ENCODE results near the gene ZNF280C.
"Not testable (repeated sequence)": the region's sequence is repeated elsewhere in the genome, so short reads cannot be mapped to it uniquely, and the experiment has no call there.

ZNF280C gene

GRCh38 chrX:130282151-130282550, 13.5 kb upstream of the ZNF280C start:
- TF ChIP-seq POLR2A (IDR thresholded peaks at IDR 0.05; ENCODE audit: low read depth, low read length): no peak
- no peak for FAIRE-seq

GRCh38 chrX:130280901-130281300, 12.2 kb upstream of the ZNF280C start:
- DNase-seq (ENCODE audit: insufficient read length, low spot score) (no peak), FAIRE-seq (no peak)
- TF ChIP-seq POLR2A (IDR thresholded peaks at IDR 0.05; ENCODE audit: low read depth, low read length): no peak

More at GRCh38 chrX:130282151-130282550, 13.5 kb upstream of the ZNF280C start:
- DNase-seq (ENCODE audit: insufficient read length, low spot score): no peak

GRCh38 chrX:130272253-130272652, 3.6 kb upstream of the ZNF280C start:
- FAIRE-seq: not testable (repeated sequence)

GRCh38 chrX:130269391-130269790, 692 bp upstream of the ZNF280C start:
- not testable (repeated sequence) for FAIRE-seq; DNase-seq (ENCODE audit: insufficient read length, low spot score)

More at GRCh38 chrX:130272253-130272652, 3.6 kb upstream of the ZNF280C start:
- DNase-seq (ENCODE audit: insufficient read length, low spot score): not testable (repeated sequence)

GRCh38 chrX:130267956-130268448, 697 bp downstream of the ZNF280C start:
- TF ChIP-seq POLR2A (IDR thresholded peaks at IDR 0.05; ENCODE audit: low read depth, low read length): no peak
- DNase-seq (ENCODE audit: insufficient read length, low spot score) (no peak), FAIRE-seq (no peak)

GRCh38 chrX:130264573-130264972, 4.1 kb downstream of the ZNF280C start:
- no peak for FAIRE-seq

GRCh38 chrX:130263016-130263415, 5.7 kb downstream of the ZNF280C start:
- no peak for FAIRE-seq
- DNase-seq (ENCODE audit: insufficient read length, low spot score): no peak
- TF ChIP-seq POLR2A (IDR thresholded peaks at IDR 0.05; ENCODE audit: low read depth, low read length): no peak

More at GRCh38 chrX:130264573-130264972, 4.1 kb downstream of the ZNF280C start:
- no peak for DNase-seq (ENCODE audit: insufficient read length, low spot score)
- no peak for TF ChIP-seq POLR2A (IDR thresholded peaks at IDR 0.05; ENCODE audit: low read depth, low read length)

- TF ChIP-seq POLR2A (IDR thresholded peaks at IDR 0.05; ENCODE audit: low read depth, low read length): no peak
- FAIRE-seq: no peak
- DNase-seq (ENCODE audit: insufficient read length, low spot score): no peak
Measured at GRCh38 chrX:130262231-130262630, 6.5 kb downstream of the ZNF280C start.

- no peak for FAIRE-seq
- no peak for DNase-seq (ENCODE audit: insufficient read length, low spot score)
- no peak for TF ChIP-seq POLR2A (IDR thresholded peaks at IDR 0.05; ENCODE audit: low read depth, low read length)
Measured at GRCh38 chrX:130261296-130261893, 7.3 kb downstream of the ZNF280C start.

- DNase-seq (ENCODE audit: insufficient read length, low spot score): no peak
- no peak for TF ChIP-seq POLR2A (IDR thresholded peaks at IDR 0.05; ENCODE audit: low read depth, low read length)
- FAIRE-seq: peak; percentile 27
Measured at GRCh38 chrX:130260316-130260715, 8.4 kb downstream of the ZNF280C start.

- TF ChIP-seq POLR2A (IDR thresholded peaks at IDR 0.05; ENCODE audit: low read depth, low read length): no peak
- no peak for FAIRE-seq
- no peak for DNase-seq (ENCODE audit: insufficient read length, low spot score)
Measured at GRCh38 chrX:130253916-130254315, 14.8 kb downstream of the ZNF280C start.

GRCh38 chrX:130251671-130252070, 17.0 kb downstream of the ZNF280C start:
- DNase-seq (ENCODE audit: insufficient read length, low spot score): no peak
- FAIRE-seq: no peak
- TF ChIP-seq POLR2A (IDR thresholded peaks at IDR 0.05; ENCODE audit: low read depth, low read length): no peak

- DNase-seq (ENCODE audit: insufficient read length, low spot score): no peak
- TF ChIP-seq POLR2A (IDR thresholded peaks at IDR 0.05; ENCODE audit: low read depth, low read length): no peak
- no peak for FAIRE-seq
Measured at GRCh38 chrX:130247996-130248395, 20.7 kb downstream of the ZNF280C start.

GRCh38 chrX:130246084-130246483, 22.6 kb downstream of the ZNF280C start:
- no peak for TF ChIP-seq POLR2A (IDR thresholded peaks at IDR 0.05; ENCODE audit: low read depth, low read length)
- FAIRE-seq (no peak), DNase-seq (ENCODE audit: insufficient read length, low spot score) (no peak)

- no peak for TF ChIP-seq POLR2A (IDR thresholded peaks at IDR 0.05; ENCODE audit: low read depth, low read length)
- no peak for FAIRE-seq
Measured at GRCh38 chrX:130245441-130245840, 23.3 kb downstream of the ZNF280C start.

GRCh38 chrX:130231184-130231583, 37.5 kb downstream of the ZNF280C start:
- FAIRE-seq; DNase-seq (ENCODE audit: insufficient read length, low spot score): not testable (repeated sequence)

More at GRCh38 chrX:130245441-130245840, 23.3 kb downstream of the ZNF280C start:
- DNase-seq (ENCODE audit: insufficient read length, low spot score): no peak

All from H54 (cell line).